Fibroblast of peridontal ligament (primary cell): ENCODE results near the gene PRODH2.

Experiments
- DNase-seq: peaks from one replicate; pipeline ENCODE4 v3.0.0-alpha.2; 2010; ENCODE audit errors: extremely low read depth

PRODH2 gene

DNA sequence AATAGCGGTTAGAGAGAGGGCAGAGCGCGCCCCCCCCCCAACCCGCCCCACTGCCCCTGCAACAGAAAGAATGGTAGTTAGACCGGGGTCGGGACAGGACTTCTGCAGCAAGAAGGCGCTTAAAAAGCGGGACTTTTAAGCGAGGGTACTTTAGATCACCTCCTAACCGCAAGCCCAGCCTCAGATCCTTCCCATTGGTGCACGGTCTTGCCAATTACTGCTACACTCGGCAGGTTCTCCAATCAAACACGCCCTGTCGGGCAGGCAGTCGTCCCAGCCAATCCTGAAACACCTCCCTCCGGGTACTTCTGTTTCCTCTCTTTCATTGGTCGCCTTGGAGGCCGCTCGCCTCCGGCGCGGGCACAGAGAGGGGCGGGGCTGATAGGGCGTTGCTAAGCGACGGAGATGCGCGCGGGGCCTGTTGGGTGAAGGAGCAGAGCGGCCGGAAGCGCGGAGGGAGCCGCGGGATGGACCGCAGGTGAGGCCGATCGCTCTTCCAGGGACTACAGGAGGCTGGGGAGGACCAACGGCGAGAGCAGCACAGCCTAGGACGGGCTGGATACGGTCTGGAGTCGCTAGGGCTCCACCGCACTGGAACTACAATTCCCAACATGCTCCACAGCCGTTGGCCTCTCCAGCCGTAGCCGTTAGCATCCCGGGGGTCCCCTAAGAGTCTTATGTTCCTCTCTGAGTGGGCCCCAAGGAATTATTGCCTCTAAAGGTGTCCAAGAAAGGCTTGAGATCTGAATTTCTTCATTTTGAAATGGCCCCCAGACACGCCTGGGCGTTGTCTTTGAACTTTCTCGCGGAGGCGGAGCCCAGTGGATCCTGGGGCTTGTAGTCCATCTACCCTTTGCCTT is 54.7 kb downstream of the PRODH2 start, which contains the start of gene PROSER3:
TSS of gene PROSER3 (plus strand) at position 428 of the 860 bp plus-strand sequence. CDS start at position 468, 40 bp downstream.
- peak; percentile 100 for DNase-seq

DNA sequence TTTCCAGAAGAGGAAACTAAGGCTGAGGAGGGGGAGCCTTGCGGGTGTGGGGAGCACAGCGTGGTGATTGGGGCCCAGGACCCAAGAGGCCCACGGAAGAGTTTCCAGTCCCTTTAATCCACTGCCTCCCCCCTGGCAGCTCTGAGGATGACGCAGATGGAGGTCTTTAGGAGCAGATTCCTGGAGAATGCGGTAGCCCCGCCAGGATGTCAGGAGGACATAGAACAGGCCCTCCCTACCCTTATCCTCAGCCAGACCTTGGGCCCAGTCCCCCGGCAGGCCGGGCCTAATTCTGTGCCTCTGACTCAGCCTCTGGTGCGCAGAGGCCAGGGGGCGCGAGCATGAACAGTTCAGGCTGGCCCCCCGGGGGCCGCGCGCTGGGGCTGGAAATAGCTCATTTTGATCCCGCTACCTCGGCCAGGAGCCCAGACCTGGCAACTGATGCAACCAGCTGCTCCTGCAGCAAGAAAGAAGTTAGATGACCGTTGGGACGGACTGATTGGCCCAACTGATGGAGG is 55.4 kb downstream of the PRODH2 start:
- DNase-seq = peak; percentile 95

DNA sequence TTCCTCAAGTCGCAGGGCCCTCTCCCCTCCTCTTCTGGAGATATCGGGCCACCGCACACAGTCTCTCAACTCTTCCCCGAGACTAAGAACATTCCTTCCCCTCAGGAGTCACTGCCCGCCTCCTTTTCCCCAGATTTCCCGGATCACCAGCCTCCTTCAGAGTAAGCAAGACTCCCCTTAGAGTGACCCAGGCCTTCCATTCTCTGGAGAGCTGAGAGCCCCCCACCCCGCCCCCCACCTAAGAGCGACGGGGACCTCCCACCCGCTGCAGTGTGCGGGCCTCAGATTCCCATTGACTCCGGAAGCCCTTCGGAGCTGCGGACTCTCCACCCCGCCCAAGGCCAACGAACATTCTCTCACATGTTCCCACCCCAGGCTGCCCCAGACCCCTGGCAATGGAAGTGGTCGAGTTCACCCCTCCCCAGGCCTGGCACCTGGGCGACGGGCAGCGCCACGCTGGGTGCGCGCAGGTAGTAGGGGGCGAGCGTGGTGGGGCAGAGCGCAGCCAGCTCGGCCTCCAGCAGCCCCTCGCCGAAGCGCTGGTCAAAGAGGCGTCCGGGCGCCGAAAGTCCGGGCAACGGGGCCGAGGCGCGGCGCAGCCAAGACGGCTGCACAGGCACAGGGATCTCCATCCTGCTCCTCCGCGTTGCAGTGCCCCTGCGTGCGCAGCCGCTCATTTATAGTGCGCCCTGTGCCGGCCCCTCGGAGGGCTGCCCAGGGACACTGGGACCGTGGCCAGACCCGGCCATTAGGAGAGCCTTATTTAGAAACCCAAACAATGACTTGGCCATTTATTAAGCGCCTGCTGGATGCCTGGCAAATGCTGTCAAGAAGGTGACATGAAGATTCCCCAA is 56.0 kb downstream of the PRODH2 start, which contains the start of gene HSPB6:
TSS of gene HSPB6 (minus strand) at position 653 of the 854 bp plus-strand sequence. CDS start at position 632, 21 bp downstream.
- DNase-seq = peak; percentile 36

DNA sequence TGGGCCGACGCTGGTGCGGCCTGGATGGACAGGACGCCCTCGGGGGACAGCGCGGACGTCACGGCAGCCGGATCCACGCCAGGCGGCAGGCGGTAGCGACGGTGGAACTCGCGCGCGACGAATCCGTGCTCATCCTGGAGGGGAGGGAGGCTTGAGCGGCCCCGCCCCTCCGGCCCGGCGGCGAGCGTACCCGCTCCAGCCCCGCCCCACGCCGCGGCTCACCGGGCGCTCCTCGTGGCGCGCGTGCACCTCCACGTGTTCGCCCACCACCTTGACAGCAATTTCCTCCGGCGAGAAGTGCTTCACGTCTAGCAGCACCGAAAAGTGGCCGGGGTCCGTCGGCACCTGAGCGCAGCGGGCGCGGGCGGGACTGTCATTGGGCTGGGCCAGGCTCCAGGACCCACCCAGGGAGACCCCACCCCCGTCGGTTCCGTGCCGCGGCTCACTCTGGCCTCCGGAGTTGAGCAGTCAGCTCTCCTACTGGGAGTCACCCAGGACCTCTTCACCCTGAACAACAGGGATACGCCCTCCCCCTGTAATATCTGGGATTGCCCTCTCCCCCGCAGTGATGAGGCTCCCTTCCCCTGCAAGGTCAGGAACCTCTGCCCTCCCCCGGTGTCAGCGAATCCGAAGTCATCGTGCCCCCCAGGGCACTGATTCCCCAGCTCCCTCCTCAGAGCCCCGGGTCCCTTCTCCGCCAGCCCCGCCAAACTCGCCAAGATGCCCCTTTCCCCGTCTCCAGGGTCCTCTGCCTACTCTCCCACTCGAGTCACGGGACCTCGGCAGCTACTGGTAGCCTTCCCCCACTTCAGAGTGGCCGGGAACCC is 56.9 kb downstream of the PRODH2 start:
- no peak for DNase-seq

DNA sequence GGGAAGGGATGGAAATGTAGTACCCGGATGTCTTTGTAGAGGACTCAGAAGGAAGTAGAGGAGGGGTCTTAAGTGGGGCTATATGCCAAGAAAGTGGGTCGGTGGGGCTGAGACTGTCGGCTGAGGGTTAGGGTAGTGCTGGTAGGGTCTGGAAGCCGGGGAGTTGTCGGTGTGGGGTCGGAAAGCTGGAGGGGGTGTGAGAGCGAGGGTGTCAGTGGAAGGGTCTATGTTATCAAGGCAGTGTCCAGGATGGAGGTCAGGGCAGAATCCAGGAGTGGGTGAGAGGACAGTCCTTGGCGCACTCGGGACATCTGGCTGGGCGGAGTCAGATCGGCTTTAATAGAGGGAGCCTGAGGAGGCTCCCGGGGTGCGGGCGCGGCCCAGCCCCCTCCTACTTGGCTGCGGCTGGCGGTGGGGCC is 57.5 kb downstream of the PRODH2 start:
- no peak for DNase-seq

DNA sequence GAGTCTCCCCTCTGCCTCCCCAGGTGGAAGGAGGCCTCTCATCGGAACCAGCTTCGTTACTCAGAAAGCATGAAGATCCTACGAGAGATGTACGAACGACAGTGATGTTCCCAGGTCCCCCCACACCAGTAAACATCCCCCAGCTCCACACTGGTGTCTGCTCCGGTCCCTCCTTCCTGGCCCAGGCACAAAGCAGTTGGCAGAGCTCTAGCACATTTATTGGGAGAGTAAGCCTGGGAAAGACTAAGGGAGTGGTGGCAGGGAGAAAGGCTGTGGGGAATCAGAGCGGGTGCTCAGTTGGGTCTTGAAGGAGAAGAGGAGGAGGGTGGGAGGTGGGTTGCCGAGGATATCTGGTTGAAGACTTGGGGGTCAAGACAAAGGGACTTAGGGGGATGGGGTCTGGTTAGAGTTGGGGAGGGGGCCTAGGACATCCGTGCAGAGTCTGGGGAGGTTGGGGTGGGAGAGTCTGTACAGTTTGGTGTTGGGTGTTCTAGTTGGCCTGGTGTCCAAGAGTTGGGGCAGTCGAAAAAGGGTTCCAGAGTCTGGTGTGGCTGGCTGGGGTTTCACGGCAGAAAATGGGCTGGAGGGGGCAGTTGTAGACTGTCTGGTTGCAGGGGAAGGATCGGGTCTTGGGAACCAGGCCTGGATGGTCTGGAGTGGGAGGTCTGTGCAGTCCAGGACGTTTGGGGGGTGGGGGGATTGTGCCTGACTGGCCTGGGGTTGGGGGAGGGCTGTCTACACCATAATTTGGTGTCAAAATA is 58.1 kb downstream of the PRODH2 start:
- DNase-seq = no peak

DNA sequence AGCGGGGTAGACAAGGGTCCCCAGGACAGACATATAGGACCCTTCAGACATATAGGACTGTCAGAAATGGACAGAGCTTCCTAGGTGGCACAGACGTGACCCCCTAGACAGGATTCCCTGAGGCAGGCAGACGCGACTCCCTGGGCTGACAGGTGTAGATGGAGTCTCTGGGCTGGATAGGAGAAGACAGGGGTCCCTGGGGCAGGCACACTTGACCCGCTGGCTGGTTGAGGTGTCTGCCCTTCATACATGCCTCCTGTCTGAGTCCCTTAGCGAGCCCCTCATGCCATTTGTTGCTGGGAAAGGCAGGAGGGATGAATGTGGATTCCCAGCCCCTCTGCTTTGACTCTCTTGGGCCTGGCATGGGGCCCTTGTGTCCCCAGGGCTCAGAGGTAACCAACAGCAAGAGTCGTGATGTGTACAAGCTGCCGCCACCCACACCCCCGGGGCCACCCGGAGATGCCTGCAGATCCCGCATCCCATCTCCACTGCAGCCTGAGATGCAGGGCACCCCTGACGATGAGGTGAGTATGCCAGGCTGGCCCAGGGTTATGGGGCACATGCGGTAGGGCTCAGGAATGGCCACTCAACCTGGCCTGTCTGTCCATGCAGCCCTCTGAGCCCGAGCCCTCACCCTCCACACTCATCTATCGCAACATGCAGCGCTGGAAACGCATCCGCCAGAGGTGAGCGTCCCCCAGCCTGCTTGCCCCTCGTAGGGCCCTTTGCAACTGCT is 58.8 kb downstream of the PRODH2 start:
- DNase-seq = no peak

DNA sequence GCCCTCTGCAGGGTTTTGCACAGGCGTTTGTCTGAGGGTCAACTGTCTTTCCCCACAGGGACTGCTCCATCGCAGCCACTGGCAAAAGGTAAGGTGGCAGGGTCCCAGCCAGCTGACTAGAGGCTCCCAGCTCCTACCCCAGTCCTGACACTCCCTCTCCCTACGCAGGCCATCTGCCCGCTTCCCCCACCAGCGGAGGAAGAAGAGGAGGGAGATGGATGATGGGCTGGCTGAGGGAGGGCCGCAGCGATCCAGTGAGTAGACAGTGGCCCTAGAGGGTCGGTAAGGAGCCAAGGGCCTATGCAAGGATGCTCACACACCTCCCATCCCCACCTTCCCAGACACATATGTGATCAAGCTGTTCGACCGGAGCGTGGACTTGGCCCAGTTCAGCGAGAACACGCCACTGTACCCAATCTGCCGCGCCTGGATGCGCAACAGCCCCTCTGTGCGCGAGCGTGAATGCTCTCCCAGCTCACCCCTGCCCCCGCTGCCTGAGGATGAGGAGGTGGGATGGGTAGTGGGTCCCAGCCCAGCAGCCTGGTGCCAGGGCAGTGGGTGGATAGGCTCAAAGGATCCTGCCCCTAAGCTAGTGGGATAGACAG is 59.8 kb downstream of the PRODH2 start:
- DNase-seq = no peak

DNA sequence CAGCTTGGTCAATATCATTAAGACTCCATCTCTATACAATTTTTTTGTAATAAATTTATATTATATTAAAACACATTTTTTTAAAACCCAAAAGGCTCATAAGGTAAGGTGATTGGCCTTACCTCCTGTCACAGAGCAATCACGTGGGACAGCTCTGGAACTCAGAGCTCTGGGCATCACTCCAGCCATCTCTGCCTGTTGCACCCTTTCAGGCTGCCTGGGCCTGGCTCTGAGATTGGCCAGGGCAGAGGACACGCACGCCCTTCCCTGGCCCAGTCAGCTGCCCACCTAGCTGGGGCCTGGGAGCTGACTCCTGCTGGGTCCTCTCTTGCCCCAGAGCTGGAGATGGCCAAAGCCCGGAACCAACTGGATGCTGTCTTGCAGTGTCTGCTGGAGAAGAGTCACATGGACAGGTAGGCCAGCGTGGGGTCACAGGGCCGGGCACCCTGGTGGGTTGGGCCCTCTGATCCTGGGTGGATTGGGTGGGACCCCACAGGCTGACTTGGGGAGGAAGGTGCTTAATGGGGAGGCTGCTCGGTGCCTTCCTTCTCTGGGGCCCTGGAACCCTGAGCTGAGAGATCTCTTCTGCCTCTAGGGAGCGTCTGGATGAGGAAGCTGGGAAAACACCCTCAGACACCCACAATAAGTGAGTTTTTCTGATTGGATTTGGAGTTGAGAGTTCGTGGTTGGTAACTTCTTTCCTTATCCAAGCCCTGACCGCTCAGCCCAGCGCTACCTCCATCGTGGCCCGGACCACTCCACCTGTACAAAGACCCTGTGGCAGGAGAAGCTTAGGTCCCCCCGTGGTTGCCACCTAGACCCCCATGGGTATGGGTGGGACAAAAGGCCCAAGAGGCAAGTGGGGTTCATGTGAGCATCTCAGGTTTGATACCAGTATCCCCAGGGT is 60.6 kb downstream of the PRODH2 start:
- no peak for DNase-seq

DNA sequence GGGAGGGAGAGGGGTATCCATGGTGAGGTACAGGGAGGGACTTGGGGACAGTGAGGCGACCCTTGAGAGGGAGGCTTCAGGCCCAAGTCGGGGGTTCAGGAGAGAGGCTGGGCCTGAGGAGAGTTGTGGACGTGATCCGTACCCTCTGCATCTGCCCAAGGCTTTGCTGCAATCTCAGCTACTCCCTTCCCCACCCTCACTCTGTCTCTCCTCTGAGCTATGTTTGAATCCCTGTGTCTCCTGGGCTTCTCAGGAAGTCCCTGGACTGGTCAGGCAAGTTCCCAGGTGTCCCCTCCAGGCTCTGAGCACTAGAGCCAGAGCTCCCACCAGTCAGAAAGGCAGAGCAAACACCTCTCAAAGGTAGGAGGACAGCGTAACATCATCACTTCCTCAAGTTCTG is 62.5 kb downstream of the PRODH2 start:
- DNase-seq = no peak
